ENCODE results near the gene PLEK2. TPM values are rescaled to one million over a fixed set of nuclear protein-coding genes. Genes with fewer than 3 reads are reported as not detected.

Gene PLEK2
- polyA plus RNA-seq, 1 donor from 2014 or later = not detected

DNA sequence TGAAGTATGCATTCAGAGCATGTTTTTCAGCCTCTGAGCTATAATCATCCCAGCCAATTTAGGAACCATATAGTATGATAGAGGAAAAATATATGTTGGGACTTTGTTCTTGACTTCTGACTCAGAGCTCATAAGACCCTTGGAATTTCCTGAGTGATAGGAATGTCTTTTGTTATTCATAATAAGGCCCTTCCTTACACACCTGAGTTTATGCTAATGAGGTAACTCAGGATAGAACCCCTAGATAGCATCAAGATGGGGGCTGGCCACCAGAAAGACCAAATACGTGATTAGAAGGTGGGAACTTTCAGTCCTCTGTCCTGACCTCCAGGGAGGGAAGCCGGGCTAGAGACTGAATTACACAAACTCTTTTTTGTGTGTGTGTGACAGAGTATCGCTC, 32.4 kb upstream of the PLEK2 start:
- H3K4me3 ChIP-seq (ENCODE audit: low read length) = no peak overlapping the region
- no peaks in the 10 kb centered on the region for H3K36me3 ChIP-seq (ENCODE audit: insufficient read depth, low read length)
- no peak overlapping the region for H3K4me2 ChIP-seq (ENCODE audit: low read length)
- H3F3A ChIP-seq (ENCODE audit: insufficient read depth, low read length, poor library complexity, severe bottlenecking) = no peaks in the 10 kb centered on the region
- no peaks in the 10 kb centered on the region for H3K79me2 ChIP-seq (replicated peaks; ENCODE audit: insufficient read depth, low read length)
- H3K9ac ChIP-seq (ENCODE audit: low read length) = no peak overlapping the region
- no peak overlapping the region for H2AFZ ChIP-seq (ENCODE audit: low read depth, low read length)
- TF ChIP-seq, protein P1, sequence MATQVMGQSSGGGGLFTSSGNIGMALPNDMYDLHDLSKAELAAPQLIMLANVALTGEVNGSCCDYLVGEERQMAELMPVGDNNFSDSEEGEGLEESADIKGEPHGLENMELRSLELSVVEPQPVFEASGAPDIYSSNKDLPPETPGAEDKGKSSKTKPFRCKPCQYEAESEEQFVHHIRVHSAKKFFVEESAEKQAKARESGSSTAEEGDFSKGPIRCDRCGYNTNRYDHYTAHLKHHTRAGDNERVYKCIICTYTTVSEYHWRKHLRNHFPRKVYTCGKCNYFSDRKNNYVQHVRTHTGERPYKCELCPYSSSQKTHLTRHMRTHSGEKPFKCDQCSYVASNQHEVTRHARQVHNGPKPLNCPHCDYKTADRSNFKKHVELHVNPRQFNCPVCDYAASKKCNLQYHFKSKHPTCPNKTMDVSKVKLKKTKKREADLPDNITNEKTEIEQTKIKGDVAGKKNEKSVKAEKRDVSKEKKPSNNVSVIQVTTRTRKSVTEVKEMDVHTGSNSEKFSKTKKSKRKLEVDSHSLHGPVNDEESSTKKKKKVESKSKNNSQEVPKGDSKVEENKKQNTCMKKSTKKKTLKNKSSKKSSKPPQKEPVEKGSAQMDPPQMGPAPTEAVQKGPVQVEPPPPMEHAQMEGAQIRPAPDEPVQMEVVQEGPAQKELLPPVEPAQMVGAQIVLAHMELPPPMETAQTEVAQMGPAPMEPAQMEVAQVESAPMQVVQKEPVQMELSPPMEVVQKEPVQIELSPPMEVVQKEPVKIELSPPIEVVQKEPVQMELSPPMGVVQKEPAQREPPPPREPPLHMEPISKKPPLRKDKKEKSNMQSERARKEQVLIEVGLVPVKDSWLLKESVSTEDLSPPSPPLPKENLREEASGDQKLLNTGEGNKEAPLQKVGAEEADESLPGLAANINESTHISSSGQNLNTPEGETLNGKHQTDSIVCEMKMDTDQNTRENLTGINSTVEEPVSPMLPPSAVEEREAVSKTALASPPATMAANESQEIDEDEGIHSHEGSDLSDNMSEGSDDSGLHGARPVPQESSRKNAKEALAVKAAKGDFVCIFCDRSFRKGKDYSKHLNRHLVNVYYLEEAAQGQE (IDR thresholded peaks at IDR 0.05; ENCODE audit: borderline replicate concordance) = no peak
- TF ChIP-seq TAF1 (IDR thresholded peaks at IDR 0.05; ENCODE audit: low read depth) (no peak), POLR2AphosphoS5 (IDR thresholded peaks at IDR 0.05) (no peak), SMC3 (conservative IDR thresholded peaks at IDR 0.05; ENCODE audit: poor library complexity) (no peak), MXI1 (conservative IDR thresholded peaks at IDR 0.05; ENCODE audit: poor library complexity, severe bottlenecking) (no peak), EP300 (conservative IDR thresholded peaks at IDR 0.05; ENCODE audit: poor library complexity, severe bottlenecking) (no peak)
- TF ChIP-seq, protein P2, sequence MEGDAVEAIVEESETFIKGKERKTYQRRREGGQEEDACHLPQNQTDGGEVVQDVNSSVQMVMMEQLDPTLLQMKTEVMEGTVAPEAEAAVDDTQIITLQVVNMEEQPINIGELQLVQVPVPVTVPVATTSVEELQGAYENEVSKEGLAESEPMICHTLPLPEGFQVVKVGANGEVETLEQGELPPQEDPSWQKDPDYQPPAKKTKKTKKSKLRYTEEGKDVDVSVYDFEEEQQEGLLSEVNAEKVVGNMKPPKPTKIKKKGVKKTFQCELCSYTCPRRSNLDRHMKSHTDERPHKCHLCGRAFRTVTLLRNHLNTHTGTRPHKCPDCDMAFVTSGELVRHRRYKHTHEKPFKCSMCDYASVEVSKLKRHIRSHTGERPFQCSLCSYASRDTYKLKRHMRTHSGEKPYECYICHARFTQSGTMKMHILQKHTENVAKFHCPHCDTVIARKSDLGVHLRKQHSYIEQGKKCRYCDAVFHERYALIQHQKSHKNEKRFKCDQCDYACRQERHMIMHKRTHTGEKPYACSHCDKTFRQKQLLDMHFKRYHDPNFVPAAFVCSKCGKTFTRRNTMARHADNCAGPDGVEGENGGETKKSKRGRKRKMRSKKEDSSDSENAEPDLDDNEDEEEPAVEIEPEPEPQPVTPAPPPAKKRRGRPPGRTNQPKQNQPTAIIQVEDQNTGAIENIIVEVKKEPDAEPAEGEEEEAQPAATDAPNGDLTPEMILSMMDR (IDR thresholded peaks at IDR 0.05; ENCODE audit: poor library complexity, severe bottlenecking) = no peak
- no peaks in the 10 kb centered on the region for H3K9me3 ChIP-seq (ENCODE audit: low read length)
- no peaks in the 10 kb centered on the region for H4K20me1 ChIP-seq (ENCODE audit: insufficient read depth)
- H3K9me2 ChIP-seq (ENCODE audit: insufficient read depth, low read length) = no peaks in the 10 kb centered on the region
- no peaks in the 10 kb centered on the region for H3K27me3 ChIP-seq (ENCODE audit: insufficient read depth, low read depth, low read length)
- H3K27ac ChIP-seq (ENCODE audit: low read length) = no peak overlapping the region

DNA sequence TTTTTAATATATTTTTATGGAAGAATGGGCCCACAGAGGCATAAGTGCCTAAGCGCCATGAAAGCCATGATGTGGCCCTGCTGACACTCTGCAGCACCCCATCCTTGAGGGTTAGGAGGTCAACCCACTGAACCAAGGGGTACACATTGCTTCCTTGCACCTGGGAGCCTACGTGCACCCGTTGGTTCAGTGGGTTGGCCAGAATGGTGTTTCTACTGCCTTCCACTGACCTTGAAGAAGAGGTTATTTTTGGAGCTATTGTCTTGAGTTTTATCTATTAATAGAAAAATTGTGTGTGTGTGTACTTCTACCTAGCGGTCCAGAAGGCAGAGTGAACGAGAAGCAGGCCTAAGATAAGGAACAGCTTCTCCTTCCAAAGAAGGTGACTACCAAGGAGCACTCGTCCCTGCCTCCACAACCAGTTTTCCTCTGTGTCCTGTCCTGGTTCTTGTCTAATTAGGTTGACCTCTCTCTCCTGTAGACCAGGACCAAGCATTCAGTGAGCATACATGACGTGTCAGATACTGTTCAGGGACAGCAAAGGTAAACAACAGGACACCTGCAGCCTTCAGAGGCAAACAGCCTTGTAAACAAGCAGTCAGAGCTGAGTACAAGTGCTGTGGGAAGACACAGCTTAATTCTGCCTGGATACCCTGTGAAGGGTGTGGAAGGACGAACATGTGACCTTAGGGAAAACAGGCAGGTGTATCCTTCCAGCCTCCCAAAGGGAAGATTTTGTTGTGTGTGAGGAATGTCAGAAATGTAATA, 30.4 kb upstream of the PLEK2 start:
- no peaks in the 10 kb centered on the region for H3K9me3 ChIP-seq (ENCODE audit: low read length)
- H3K4me3 ChIP-seq (ENCODE audit: low read length) = no peak overlapping the region
- no peaks in the 10 kb centered on the region for H3K27me3 ChIP-seq (ENCODE audit: insufficient read depth, low read depth, low read length)
- TF ChIP-seq TAF1 (IDR thresholded peaks at IDR 0.05; ENCODE audit: low read depth) (no peak), MXI1 (conservative IDR thresholded peaks at IDR 0.05; ENCODE audit: poor library complexity, severe bottlenecking) (no peak), RAD21 (conservative IDR thresholded peaks at IDR 0.05) (no peak), EZH2 (IDR thresholded peaks at IDR 0.05; ENCODE audit: borderline replicate concordance, insufficient read depth, low read length, poor library complexity, severe bottlenecking) (no peak), POLR2AphosphoS5 (IDR thresholded peaks at IDR 0.05) (no peak), SMC3 (conservative IDR thresholded peaks at IDR 0.05; ENCODE audit: poor library complexity) (no peak), EP300 (conservative IDR thresholded peaks at IDR 0.05; ENCODE audit: poor library complexity, severe bottlenecking) (no peak)
- TF ChIP-seq, protein P2 (IDR thresholded peaks at IDR 0.05; ENCODE audit: poor library complexity, severe bottlenecking) = no peak
- TF ChIP-seq, protein P1 (IDR thresholded peaks at IDR 0.05; ENCODE audit: borderline replicate concordance) = no peak
- no peak overlapping the region for H3K4me2 ChIP-seq (ENCODE audit: low read length)
- H3F3A ChIP-seq (ENCODE audit: insufficient read depth, low read length, poor library complexity, severe bottlenecking) = no peaks in the 10 kb centered on the region
- H2AFZ ChIP-seq (ENCODE audit: low read depth, low read length) = no peak overlapping the region
- no peaks in the 10 kb centered on the region for H3K9me2 ChIP-seq (ENCODE audit: insufficient read depth, low read length)
- no peaks in the 10 kb centered on the region for H4K20me1 ChIP-seq (ENCODE audit: insufficient read depth)
- no peak overlapping the region for H3K9ac ChIP-seq (ENCODE audit: low read length)
- H3K36me3 ChIP-seq (ENCODE audit: insufficient read depth, low read length) = no peaks in the 10 kb centered on the region
- H3K27ac ChIP-seq (ENCODE audit: low read length) = no peak overlapping the region
- no peaks in the 10 kb centered on the region for H3K79me2 ChIP-seq (replicated peaks; ENCODE audit: insufficient read depth, low read length)
